Measurements from ENCODE around the gene RPL22. TPM values are rescaled to one million over a fixed set of nuclear protein-coding genes. Genes with fewer than 3 reads are reported as not detected.
A peak's percentile ranks its signal among the peaks of the same experiment; 100 is the strongest.
"Not testable (repeated sequence)": the region's sequence is repeated elsewhere in the genome, so short reads cannot be mapped to it uniquely, and the experiment has no call there.

RPL22 gene
- total RNA-seq, 1 donor from 2014 or later, result 354 TPM

GRCh38 chr1:6237093-6237492 lies 37.7 kb upstream of the RPL22 start:
- ATAC-seq (no peak), DNase-seq (ENCODE audit: low spot score) (no peak)
- intact Hi-C loops (cut with DNase I), result no loop called here

- DNase-seq (ENCODE audit: low spot score) (no peak), ATAC-seq (no peak)
- intact Hi-C loops (cut with DNase I), result no loop called here
Measured at GRCh38 chr1:6235296-6235677, 35.9 kb upstream of the RPL22 start.

GRCh38 chr1:6234502-6235295 lies 35.3 kb upstream of the RPL22 start:
- intact Hi-C loops (cut with DNase I), result no loop called here
- no peak for ATAC-seq
- no peak for DNase-seq (ENCODE audit: low spot score)

DNA sequence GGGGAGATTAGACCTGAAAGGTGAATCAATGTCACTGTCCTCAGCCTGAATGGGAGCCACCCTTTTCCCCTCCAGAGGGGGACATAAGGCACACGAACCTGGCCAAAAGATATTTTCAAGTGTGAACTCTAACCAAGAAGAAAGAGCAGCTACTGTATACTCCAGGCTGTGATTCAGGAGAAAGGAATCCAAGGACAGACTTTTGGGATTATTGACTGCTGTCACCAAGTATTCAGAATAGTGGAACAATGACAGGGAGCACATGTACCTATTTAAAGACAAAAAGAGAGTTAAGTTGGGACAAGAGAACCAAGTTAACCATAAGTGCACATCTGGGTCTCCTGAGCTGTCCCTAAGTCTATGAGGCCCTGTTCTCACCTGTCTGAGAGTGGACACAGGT lies 34.0 kb upstream of the RPL22 start:
- ATAC-seq (no peak), DNase-seq (ENCODE audit: low spot score) (no peak)
- intact Hi-C loops (cut with DNase I), result no loop called here

DNA sequence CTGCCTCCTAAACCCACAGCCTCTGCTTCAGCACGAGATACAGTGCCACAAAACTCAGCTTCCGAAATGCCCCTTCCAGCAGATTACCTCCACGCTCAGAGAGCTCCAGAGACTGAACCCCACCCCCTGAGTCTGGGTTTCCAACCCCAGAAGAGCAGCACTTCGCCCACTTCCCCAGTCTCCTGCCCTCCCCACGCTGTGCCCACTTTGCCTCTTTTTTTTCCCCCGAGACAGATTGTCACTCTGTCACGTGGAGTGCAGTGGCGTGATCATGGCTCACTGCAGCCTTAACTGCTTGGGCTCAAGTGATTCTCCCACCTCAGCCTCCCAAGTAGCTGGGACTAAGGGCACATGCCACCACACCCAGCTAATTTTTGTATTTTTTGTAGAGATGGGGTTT lies 26.3 kb upstream of the RPL22 start:
- ATAC-seq (no peak), DNase-seq (ENCODE audit: low spot score) (no peak)
- intact Hi-C loops (cut with DNase I), result no loop called here

DNA sequence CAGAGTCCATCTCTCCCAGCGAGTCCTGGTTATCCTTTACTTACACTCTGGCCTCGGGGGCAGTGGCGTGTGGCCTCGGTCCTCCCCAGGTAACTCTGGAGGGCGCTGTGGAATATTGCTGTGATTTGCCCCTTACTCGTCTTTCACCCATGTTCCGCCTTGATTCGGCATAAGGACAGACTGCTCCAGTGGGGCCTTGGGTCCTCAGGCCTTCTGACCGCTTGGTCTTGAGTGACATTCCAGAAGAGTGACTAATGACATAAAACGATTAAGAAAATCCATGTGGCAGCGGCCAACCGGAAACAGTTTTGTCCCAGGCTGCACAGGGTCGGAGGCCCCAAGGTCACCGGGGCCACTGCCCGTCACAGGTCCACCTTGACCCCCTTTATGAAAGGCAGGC lies 25.3 kb upstream of the RPL22 start:
- intact Hi-C loops (cut with DNase I), result no loop called here
- ATAC-seq (no peak), DNase-seq (ENCODE audit: low spot score) (no peak)

- intact Hi-C loops (cut with DNase I), result no loop called here
- ATAC-seq (no peak), DNase-seq (ENCODE audit: low spot score) (no peak)
Measured at GRCh38 chr1:6223617-6224016, 24.2 kb upstream of the RPL22 start.

DNA sequence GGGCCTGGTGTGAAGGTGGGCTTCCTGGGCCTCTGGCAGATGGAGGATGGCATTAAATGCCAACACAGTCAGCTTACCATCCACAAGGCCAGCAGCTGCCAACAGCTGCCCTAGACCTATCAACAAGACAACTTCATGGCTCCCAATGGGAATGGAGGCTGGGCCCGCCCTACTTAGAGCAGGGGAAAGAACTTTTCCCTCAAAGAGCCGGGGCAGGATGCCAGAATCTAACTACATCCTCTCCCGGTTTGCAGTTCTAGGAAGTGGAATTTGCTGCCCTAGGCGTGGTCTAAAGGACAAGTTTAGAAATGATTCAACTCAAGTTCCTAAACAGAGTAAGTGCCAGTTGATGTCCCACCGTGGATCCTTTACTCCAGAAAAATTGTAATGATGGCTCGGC lies 23.2 kb upstream of the RPL22 start:
- intact Hi-C loops (cut with DNase I), result no loop called here
- DNase-seq (ENCODE audit: low spot score) (peak; percentile 86), ATAC-seq (peak; percentile 81)

- intact Hi-C loops (cut with DNase I), result no loop called here
- no peak for ATAC-seq
- DNase-seq (ENCODE audit: low spot score), result no peak
Measured at GRCh38 chr1:6221210-6221784, 21.9 kb upstream of the RPL22 start.

DNA sequence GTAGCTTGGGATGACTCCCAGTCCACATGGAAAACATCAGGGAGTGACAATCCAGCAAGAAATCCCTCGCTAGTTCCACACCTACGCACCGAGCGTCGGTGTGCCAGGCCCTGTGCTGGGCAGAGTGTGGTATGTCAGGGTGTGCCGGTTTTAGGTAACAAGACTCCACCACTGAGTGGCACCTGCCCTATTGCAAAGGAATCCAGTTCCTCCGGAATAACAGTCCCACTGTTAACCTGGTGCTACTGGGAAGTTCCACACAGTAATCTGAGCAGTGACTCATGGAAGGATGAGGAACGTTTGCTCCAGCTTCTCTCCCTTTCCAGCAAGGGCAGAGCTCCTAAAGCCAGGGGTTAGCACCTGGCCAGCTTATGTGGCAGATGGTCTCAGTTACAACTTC lies 20.8 kb upstream of the RPL22 start:
- intact Hi-C loops (cut with DNase I), result no loop called here
- DNase-seq (ENCODE audit: low spot score), result no peak
- no peak for ATAC-seq

DNA sequence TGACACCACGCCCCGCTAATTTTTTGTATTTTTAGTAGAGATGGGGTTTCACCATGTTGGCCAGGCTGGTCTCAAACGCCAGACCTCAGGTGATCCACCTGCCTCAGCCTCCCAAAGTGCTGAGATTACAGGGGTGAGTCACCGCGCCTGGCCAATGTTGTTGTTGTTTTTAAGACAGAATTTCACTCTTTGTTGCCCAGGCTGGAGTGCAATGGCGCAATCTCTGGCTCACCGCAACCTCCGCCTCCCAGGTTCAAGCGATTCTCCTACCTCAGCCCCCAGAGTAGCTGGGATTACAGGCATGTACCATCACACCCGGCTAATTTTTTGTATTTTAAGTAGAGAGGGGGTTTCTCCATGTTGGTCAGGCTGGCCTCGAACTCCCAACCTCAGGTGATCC lies 20.2 kb upstream of the RPL22 start:
- intact Hi-C loops (cut with DNase I); DNase-seq (ENCODE audit: low spot score); ATAC-seq: not testable (repeated sequence)

GRCh38 chr1:6218375-6219164 lies 19.2 kb upstream of the RPL22 start:
- intact Hi-C loops (cut with DNase I), result no loop called here
- ATAC-seq, result no peak

GRCh38 chr1:6212193-6212959 lies 13.0 kb upstream of the RPL22 start:
- DNase-seq (ENCODE audit: low spot score) (no peak), ATAC-seq (no peak)
- intact Hi-C loops (cut with DNase I), result no loop called here

More at GRCh38 chr1:6218375-6219164, 19.2 kb upstream of the RPL22 start:
- no peak for DNase-seq (ENCODE audit: low spot score)

DNA sequence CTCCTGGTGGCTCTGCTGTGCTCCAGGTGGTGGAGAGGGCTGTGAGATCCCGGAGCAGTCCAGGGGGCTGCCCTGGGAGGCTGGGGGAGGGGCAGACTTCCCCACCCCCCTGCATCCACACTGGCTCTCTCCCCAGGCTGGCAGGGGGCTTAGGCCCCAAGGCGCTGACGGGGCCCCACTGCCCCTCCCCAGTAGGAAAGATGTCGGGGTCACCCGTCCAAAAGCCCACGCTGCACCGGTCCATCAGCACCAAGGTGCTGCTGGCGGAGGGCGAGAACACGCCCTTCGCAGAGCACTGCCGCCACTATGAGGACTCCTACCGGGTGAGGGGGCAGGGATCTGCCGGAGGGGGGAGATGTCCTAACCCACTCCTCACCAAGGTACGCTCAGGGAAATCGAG lies 12.3 kb upstream of the RPL22 start:
- intact Hi-C loops (cut with DNase I), result no loop called here
- ATAC-seq (no peak), DNase-seq (ENCODE audit: low spot score) (no peak)

DNA sequence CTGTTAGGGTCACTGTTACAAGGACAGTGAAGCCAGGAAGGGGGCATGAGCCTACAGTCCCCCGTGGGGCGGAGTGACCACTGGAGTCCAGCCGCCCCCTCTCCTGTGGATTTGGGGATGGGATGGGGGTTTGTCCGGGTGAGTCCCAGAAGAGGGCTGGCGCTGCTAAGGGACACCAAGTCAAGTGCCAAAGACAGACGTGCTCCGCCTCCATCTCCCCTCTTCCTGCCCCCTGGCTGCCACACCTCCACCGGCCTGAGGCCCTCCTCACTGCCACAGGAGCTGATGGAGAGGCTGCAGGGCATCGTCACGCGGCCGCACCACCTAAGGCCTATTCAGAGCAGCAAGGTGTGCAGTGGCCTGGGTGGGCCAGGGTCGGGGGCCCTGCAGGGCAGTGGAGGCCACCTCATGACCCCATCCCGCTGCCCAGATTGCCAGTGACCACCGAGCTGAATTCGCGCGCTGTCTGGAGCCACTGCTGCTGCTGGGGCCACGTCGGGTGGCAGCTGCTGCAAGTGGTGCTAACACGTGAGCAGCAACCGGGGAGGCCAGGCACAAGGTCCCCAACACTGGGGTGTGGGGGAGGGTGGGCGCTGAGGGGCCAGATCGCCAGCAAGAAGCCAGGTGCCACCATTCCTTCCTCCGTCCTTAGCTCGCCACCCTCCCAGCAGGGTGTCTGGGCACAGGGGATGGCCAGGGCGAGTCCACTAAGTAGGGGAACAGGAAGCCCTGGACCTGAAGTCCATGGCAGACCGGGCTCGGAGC lies 11.4 kb upstream of the RPL22 start:
- no peak for DNase-seq (ENCODE audit: low spot score)
- ATAC-seq, result no peak
- intact Hi-C loops (cut with DNase I), result no loop called here

- DNase-seq (ENCODE audit: low spot score) (no peak), ATAC-seq (no peak)
- intact Hi-C loops (cut with DNase I), result no loop called here
Measured at GRCh38 chr1:6209661-6210580, 10.5 kb upstream of the RPL22 start.

GRCh38 chr1:6208723-6209660 lies 9.6 kb upstream of the RPL22 start:
- ATAC-seq, result peak; percentile 54
- intact Hi-C loops (cut with DNase I), result no loop called here
- DNase-seq (ENCODE audit: low spot score), result no peak
